Measurements from ENCODE around the gene GMFB. TPM values are rescaled to one million over a fixed set of nuclear protein-coding genes. Genes with fewer than 3 reads are reported as not detected.

The GMFB gene
- total and polyA plus RNA-seq, 10 of the 15 experiments (the other 5 are each of a cell fraction or from before 2014, with no cell fraction given): 29.3 to 71.0 (median 50.8) TPM

- TF ChIP-seq FOXM1 (IDR thresholded peaks at IDR 0.05; ENCODE audit: low read depth, low read length): peak; percentile 76
- no peak for TF ChIP-seq CBFB (IDR thresholded peaks at IDR 0.05; ENCODE audit: low read depth)
- TF ChIP-seq JUNB (IDR thresholded peaks at IDR 0.05): no peak
- TF ChIP-seq RCOR1 (conservative IDR thresholded peaks at IDR 0.05; ENCODE audit: low read depth, low read length): no peak
- TF ChIP-seq CTCF (IDR thresholded peaks at IDR 0.05 in 2 of 3, conservative IDR thresholded peaks at IDR 0.05 in 1 of 3; ENCODE audit: control insufficient read depth in 2 of 3, extremely low read depth in 1 of 3, insufficient read depth in 1 of 3, low read depth in 3 of 3, low read length in 3 of 3): no peak
- TF ChIP-seq ETV6 (conservative IDR thresholded peaks at IDR 0.05 in 1 of 2, IDR thresholded peaks at IDR 0.05 in 1 of 2; ENCODE audit: borderline replicate concordance in 1 of 2, low read depth in 1 of 2): no peak
- TF ChIP-seq MTA3 (IDR thresholded peaks at IDR 0.05; ENCODE audit: borderline replicate concordance, low read length): no peak; the same call in 1 of the 2 replicates
- TF ChIP-seq ZNF207 (IDR thresholded peaks at IDR 0.05; ENCODE audit: borderline replicate concordance): no peak
- no peak for TF ChIP-seq SRF (IDR thresholded peaks at IDR 0.05; ENCODE audit: low read depth in 2 of 2, low read length in 2 of 2)
- no peak for TF ChIP-seq HSF1 (IDR thresholded peaks at IDR 0.05; ENCODE audit: low read depth, low read length)
- no peak for TF ChIP-seq MYC (IDR thresholded peaks at IDR 0.05; ENCODE audit: insufficient read depth, insufficient read length, insufficient replicate concordance, low read length, severe bottlenecking)
- TF ChIP-seq RBBP5 (conservative IDR thresholded peaks at IDR 0.05): no peak
- TF ChIP-seq TCF12 (IDR thresholded peaks at IDR 0.05; ENCODE audit: low read depth, low read length): no peak
- no peak for TF ChIP-seq CHD1 (IDR thresholded peaks at IDR 0.05; ENCODE audit: low read depth, low read length)
- no peak for TF ChIP-seq ZNF217 (IDR thresholded peaks at IDR 0.05)
- TF ChIP-seq RELA (IDR thresholded peaks at IDR 0.05; ENCODE audit: borderline replicate concordance, partially characterized antibody): no peak
- TF ChIP-seq ESRRA (IDR thresholded peaks at IDR 0.05; ENCODE audit: low read length): no peak
- TF ChIP-seq POLR2AphosphoS5 (IDR thresholded peaks at IDR 0.05; ENCODE audit: low read length): no peak
- TF ChIP-seq ATF3 (IDR thresholded peaks at IDR 0.05; ENCODE audit: borderline replicate concordance, extremely low read depth, low read depth, low read length): no peak
- no peak for TF ChIP-seq BACH1 (IDR thresholded peaks at IDR 0.05; ENCODE audit: borderline replicate concordance)
- no peak for TF ChIP-seq IRF3 (IDR thresholded peaks at IDR 0.05)
- no peak for TF ChIP-seq HCFC1 (IDR thresholded peaks at IDR 0.05; ENCODE audit: low read length)
- TF ChIP-seq GABPA (IDR thresholded peaks at IDR 0.05; ENCODE audit: low read depth): 0 out of 2 replicates have a peak, but pooled peaks have one; percentile 7
- TF ChIP-seq CHD2 (IDR thresholded peaks at IDR 0.05; ENCODE audit: borderline replicate concordance, low read depth, low read length): no peak
- no peak for TF ChIP-seq ZNF274 (IDR thresholded peaks at IDR 0.05; ENCODE audit: insufficient read depth, insufficient read length)
Measured at GRCh38 chr14:54532111-54533012, 43.6 kb upstream of the GMFB start (continued).
